Thyroid gland (tissue), 4 donors: Measurements from ENCODE around the gene HM13. TPM values are rescaled to one million over a fixed set of nuclear protein-coding genes. Genes with fewer than 3 reads are reported as not detected.
"Not testable (repeated sequence)": the region's sequence is repeated elsewhere in the genome, so short reads cannot be mapped to it uniquely, and the experiment has no call there.

Experiments used
- DNase-seq, 2 donors: peaks; one replicate each; pipeline ENCODE4 v3.0.0-alpha.2; 2019
- H3K27ac ChIP-seq, 3 donors: fragments of 200-600 bp; sonication (generic); 1 replicate in 2 of 3; 2 replicates in 1 of 3; pipeline ENCODE4 v1.5.1; 2016 to 2019; ENCODE audit warnings: mild to moderate bottlenecking in 1 of 3, moderate library complexity in 1 of 3
- H3K27me3 ChIP-seq: fragments of 200-600 bp; sonication (generic); one replicate; pipeline ENCODE4 v1.5.1; 2019
- H3K36me3 ChIP-seq, 2 donors: fragments of 200-600 bp; sonication (generic); one replicate each; pipeline ENCODE4 v1.5.1; 2016 to 2019
- H3K4me1 ChIP-seq, 2 donors: fragments of 200-600 bp; sonication (generic); one replicate each; pipeline ENCODE4 v1.5.1; 2017 to 2019
- H3K4me3 ChIP-seq, 3 donors: fragments of 200-600 bp; sonication (generic); replicated peaks in 1 of 3; 1 replicate in 2 of 3; 2 replicates in 1 of 3; pipeline ENCODE4 v1.5.1; 2016; ENCODE audit warnings: mild to moderate bottlenecking in 1 of 3
- H3K9me3 ChIP-seq: fragments of 200-600 bp; sonication (generic); one replicate; pipeline ENCODE4 v1.5.1; 2017
- POLR2A ChIP-seq, 2 donors: fragments of 450-650 bp; IDR thresholded peaks; one replicate each; pipeline ENCODE4 v1.6.1; 2017; ENCODE audit warnings: antibody characterized with exemption in 2 of 2, mild to moderate bottlenecking in 2 of 2, moderate library complexity in 1 of 2
- WGBS, 2 donors: methylation state at CpG; one replicate each; pipeline ENCODE4 v1.1.5; 2017; 5-methylcytosine and 5-hydroxymethylcytosine counted together
- intact Hi-C: fragments of 100-400 bp; cut with DNase I; formaldehyde crosslinking; loops from one replicate; pipeline ENCODE4 v1.15.1; 2023
- total RNA-seq, 4 donors: library from RNA; depleted of rRNA; stranded (reverse); fragments of >200 nt; gene quantifications; one replicate each; pipeline ENCODE4 v1.2.3, GENCODE V29; 2016
- TF ChIP-seq, protein P1 (sequence below), 6 experiments: fragments of 200-600 bp in 3 of 6; fragments of 450-650 bp in 3 of 6; sonication (generic) in 3 of 6; IDR thresholded peaks; one replicate each; pipeline ENCODE4 v1.5.1; 2016 to 2019; ENCODE audit warnings: antibody characterized with exemption in 6 of 6, mild to moderate bottlenecking in 2 of 6, inconsistent platforms in 1 of 6, moderate library complexity in 1 of 6

Gene HM13
- total RNA-seq, 4 donors from 2014 or later: 82.8 to 136 (median 111) TPM

DNA sequence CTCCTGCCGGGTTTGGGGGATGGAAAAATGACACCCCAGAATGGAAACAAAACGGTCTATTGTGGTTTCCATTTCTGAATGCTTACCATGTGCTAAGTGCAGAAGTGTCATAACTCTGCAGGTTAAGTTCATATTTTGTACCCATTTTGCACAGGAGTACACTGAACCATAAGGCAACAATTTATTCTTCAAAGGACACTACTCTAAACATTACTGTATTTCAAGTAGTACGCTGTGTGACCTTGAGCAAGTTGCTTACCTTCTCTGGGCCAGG lies 81.1 kb downstream of the HM13 start:
- intact Hi-C loops: no loop called here
- no peaks in the 10 kb centered on the region for H3K27me3 ChIP-seq
- 63 to 86% methylated on average over 3 of the region's 3 CpGs for WGBS, 2 donors
- H3K36me3 ChIP-seq: no peaks in the 10 kb centered on the region
- H3K9me3 ChIP-seq: no peaks in the 10 kb centered on the region
- H3K4me1 ChIP-seq: peaks cover 29 to 64% of the 10 kb centered on the region in 2 donors
- H3K4me3 ChIP-seq: no peak overlapping the region
- TF ChIP-seq, protein P1, sequence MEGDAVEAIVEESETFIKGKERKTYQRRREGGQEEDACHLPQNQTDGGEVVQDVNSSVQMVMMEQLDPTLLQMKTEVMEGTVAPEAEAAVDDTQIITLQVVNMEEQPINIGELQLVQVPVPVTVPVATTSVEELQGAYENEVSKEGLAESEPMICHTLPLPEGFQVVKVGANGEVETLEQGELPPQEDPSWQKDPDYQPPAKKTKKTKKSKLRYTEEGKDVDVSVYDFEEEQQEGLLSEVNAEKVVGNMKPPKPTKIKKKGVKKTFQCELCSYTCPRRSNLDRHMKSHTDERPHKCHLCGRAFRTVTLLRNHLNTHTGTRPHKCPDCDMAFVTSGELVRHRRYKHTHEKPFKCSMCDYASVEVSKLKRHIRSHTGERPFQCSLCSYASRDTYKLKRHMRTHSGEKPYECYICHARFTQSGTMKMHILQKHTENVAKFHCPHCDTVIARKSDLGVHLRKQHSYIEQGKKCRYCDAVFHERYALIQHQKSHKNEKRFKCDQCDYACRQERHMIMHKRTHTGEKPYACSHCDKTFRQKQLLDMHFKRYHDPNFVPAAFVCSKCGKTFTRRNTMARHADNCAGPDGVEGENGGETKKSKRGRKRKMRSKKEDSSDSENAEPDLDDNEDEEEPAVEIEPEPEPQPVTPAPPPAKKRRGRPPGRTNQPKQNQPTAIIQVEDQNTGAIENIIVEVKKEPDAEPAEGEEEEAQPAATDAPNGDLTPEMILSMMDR (IDR thresholded peaks at IDR 0.05): no peak
- no peak for TF ChIP-seq POLR2A (IDR thresholded peaks at IDR 0.05)
- peak overlapping the region; percentile 82 to 95 (median 94) for H3K27ac ChIP-seq
- no peak for DNase-seq

DNA sequence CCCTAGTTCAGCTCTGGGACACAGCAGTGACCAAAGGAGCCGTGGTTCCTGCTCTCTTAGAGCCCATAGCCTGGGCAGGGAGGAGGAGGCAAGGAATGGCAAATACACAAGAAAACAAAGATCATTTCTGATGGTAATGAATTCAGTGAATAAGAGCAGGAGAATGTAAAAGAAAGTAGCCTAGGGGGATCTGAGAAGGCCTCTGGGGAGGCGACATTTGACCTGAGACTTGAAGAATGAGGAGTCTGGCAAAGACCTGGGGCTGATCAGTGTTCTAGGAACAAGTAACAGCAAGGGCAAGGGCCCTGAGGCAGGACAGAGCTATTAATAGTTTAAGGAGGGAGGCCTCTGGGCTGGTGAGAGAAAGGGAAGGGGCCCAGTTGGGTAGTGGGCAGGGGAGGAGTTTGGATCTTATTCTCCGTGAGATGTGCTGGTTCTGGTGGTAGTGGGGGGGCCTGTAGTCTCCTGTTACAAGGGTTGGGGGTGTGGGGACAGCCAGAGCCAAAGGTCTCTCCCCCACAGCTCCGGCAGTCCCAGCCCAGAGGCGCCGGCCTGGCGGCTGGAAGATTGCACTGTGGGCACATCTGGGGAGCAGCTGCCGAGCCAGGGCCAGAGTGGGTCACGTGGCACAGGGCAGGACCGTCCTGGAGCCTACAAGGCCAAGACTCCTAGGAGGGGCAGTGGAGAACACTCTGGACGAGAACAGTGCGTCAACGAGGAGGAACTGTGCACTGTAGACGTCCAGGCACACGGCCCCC lies 81.6 kb downstream of the HM13 start:
- H3K4me1 ChIP-seq: peaks cover 26 to 60% of the 10 kb centered on the region in 2 donors
- intact Hi-C loops: no loop called here
- TF ChIP-seq POLR2A (IDR thresholded peaks at IDR 0.05): peak in 1 of 2 donors; percentile 82
- TF ChIP-seq, protein P1 (IDR thresholded peaks at IDR 0.05): no peak
- WGBS, 2 donors: 19 to 24% methylated on average over 8 to 9 of the region's 15 CpGs
- peak; percentile 96 to 97 for DNase-seq
- no peak overlapping the region for H3K4me3 ChIP-seq
- H3K9me3 ChIP-seq: no peaks in the 10 kb centered on the region
- no peaks in the 10 kb centered on the region for H3K27me3 ChIP-seq
- peak overlapping the region; percentile 82 to 95 (median 94) for H3K27ac ChIP-seq
- no peaks in the 10 kb centered on the region for H3K36me3 ChIP-seq

DNA sequence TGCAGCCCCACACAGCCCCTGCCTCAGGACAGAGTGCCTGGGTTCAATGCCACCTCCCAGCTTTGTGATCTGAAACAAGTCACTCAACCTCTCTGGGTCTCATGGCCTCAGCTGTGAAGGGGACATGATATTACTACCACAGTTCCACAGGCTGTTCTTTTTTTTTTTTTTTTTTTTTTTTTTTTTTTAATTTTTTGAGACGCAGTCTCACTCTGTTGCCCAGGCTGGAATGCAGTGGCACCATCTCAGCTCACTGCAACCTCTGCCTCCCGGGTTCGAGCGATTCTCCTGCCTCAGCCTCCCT lies 82.1 kb downstream of the HM13 start:
- TF ChIP-seq POLR2A (IDR thresholded peaks at IDR 0.05): peak in 1 of 2 donors; percentile 5
- Histone ChIP-seq H3K4me1 (peaks cover 20 to 55% of the 10 kb centered on the region in 2 donors), H3K27ac (peak overlapping the region; percentile 82 to 95 (median 94))
- H3K36me3 ChIP-seq, H3K27me3 ChIP-seq, H3K4me3 ChIP-seq, DNase-seq, intact Hi-C loops, H3K9me3 ChIP-seq: not testable (repeated sequence)
- WGBS, 2 donors: 43 to 55% methylated on average over 4 of the region's 4 CpGs

DNA sequence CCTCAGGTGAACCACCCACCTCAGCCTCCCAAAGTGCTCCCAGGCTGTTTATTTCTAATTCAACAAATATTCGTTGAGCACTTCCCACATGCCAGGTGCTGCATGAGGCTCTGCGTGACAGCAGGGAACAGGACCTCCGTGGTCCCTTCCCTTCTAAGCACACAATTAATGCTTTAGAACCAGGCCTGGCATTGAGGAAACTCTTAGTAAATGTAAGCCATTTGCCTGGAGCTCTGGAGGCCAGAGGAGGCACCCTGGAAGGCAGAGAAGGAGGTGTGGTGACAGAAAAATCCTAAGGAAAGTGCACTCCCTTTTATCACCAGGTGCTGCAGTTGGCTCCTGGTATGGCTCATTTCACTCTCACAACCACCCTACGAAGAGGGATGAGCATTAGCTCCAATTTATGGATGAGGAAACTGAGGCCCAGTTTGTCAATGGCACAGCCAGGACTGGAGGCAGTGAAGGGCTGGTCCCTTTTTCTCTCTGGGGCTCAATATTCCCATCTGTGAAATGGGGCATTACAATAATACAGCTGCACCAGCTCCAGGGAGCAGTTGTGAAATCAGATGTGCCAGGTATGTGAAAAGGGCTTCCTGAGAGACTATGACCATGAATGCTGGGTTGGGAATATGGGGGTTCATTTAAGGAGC lies 82.7 kb downstream of the HM13 start:
- WGBS, 2 donors: 66 to 70% methylated on average over 4 of the region's 4 CpGs
- peak in 1 of 2 donors; percentile 31 for DNase-seq
- no peaks in the 10 kb centered on the region for H3K27me3 ChIP-seq
- peaks cover 19 to 51% of the 10 kb centered on the region in 2 donors for H3K4me1 ChIP-seq
- no peaks in the 10 kb centered on the region for H3K9me3 ChIP-seq
- H3K27ac ChIP-seq: peak overlapping the region; percentile 82 to 95 (median 94)
- no peak for TF ChIP-seq POLR2A (IDR thresholded peaks at IDR 0.05)
- TF ChIP-seq, protein P1 (IDR thresholded peaks at IDR 0.05): no peak
- intact Hi-C loops: no loop called here
- no peaks in the 10 kb centered on the region for H3K36me3 ChIP-seq
- no peak overlapping the region for H3K4me3 ChIP-seq

DNA sequence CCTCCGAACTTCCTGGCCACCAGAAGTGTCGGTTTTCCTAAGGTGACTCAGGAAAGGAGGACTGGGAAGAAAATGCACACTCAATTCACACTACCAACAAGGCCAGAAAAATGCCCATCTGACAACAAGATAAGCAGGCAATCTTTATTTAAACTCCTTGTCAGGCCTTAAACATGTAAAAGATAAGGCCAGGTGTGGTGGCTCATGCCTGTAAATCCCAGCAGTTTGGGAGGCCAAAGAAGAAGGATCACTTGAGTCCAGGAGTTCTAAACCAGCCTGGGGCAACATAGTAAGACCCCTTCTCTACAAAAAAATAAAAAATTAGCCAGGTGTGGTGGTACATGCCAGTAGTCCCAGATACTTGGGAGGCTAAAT lies 83.2 kb downstream of the HM13 start:
- H3K27ac ChIP-seq: peak overlapping the region; percentile 82 to 95 (median 94)

More for the DNA sequence above, 83.2 kb downstream of the HM13 start:
- no peak for TF ChIP-seq POLR2A (IDR thresholded peaks at IDR 0.05)
- TF ChIP-seq, protein P1 (IDR thresholded peaks at IDR 0.05): no peak
- Histone ChIP-seq H3K9me3 (no peaks in the 10 kb centered on the region), H3K27me3 (no peaks in the 10 kb centered on the region), H3K4me3 (no peak overlapping the region), H3K4me1 (peaks cover 19 to 55% of the 10 kb centered on the region in 2 donors), H3K36me3 (no peaks in the 10 kb centered on the region)
- intact Hi-C loops: no loop called here
- DNase-seq: no peak
- 93 to 95% methylated on average over 2 of the region's 2 CpGs for WGBS, 2 donors
